Astrocyte of the spinal cord (primary cell): ENCODE results near the gene KAZN.

Experiments
- DNase-seq: peaks from one replicate; pipeline ENCODE4 v3.0.0; 2011; ENCODE audit warnings: low read depth, low spot score
- H3K4me3 ChIP-seq: 2 replicates; pipeline ENCODE4 v1.5.1; 2011; ENCODE audit warnings: low read depth, mild to moderate bottlenecking, low read length, moderate library complexity
- in situ Hi-C: cut with HindIII; loops from 2 replicates; pipeline ENCODE4 v1.10.0; 2017; ENCODE audit warnings: low sequenced_read_pairs
- TF ChIP-seq, protein P1 (sequence below): IDR thresholded peaks from 2 replicates; pipeline ENCODE4 v1.5.1; 2012; ENCODE audit warnings: low read depth, mild to moderate bottlenecking, low read length, inconsistent platforms

The KAZN gene

DNA sequence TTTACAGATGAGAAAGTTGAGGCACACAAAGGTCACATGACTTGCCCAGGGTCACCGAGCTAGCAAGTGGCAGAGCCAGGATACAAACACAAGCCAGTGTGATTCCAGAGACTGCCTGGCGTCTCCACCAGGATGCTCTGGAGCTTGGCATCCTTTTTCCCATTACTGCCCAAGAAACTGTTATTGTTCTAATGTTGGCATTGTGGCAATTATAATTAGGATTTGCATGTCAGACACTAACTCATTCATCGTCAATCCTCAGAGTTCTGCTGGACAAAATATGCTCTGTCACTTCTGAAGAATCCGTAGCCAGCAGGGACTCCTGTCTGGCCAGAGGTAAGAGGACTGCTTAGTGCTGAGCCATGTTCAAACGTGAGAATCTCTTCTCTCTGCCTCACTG, 8.8 kb downstream of the KAZN start:
- no peak for DNase-seq
- H3K4me3 ChIP-seq = no peak overlapping the region
- in situ Hi-C loops = no loop called here
- TF ChIP-seq, protein P1, sequence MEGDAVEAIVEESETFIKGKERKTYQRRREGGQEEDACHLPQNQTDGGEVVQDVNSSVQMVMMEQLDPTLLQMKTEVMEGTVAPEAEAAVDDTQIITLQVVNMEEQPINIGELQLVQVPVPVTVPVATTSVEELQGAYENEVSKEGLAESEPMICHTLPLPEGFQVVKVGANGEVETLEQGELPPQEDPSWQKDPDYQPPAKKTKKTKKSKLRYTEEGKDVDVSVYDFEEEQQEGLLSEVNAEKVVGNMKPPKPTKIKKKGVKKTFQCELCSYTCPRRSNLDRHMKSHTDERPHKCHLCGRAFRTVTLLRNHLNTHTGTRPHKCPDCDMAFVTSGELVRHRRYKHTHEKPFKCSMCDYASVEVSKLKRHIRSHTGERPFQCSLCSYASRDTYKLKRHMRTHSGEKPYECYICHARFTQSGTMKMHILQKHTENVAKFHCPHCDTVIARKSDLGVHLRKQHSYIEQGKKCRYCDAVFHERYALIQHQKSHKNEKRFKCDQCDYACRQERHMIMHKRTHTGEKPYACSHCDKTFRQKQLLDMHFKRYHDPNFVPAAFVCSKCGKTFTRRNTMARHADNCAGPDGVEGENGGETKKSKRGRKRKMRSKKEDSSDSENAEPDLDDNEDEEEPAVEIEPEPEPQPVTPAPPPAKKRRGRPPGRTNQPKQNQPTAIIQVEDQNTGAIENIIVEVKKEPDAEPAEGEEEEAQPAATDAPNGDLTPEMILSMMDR = no peak

DNA sequence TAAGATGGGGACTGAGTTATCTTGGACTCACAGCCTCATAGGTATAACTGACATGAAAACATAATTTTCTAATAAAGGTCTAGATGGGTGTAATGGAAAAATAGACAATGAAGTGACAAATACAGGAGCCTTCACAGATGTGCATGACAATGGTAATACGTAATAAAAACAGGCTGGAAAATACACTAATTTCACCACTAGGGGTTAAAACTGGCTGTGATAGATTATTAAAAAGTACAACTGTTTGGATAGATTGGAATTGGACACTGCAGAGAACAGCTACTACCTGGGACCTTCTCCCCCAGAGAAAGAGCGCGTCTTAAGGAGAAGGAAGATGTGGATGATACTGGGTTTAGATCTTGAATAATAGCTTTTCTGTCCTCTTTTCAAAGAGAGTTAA, 9.8 kb downstream of the KAZN start:
- no peak overlapping the region for H3K4me3 ChIP-seq
- TF ChIP-seq, protein P1 = no peak
- no peak for DNase-seq
- in situ Hi-C loops = no loop called here

DNA sequence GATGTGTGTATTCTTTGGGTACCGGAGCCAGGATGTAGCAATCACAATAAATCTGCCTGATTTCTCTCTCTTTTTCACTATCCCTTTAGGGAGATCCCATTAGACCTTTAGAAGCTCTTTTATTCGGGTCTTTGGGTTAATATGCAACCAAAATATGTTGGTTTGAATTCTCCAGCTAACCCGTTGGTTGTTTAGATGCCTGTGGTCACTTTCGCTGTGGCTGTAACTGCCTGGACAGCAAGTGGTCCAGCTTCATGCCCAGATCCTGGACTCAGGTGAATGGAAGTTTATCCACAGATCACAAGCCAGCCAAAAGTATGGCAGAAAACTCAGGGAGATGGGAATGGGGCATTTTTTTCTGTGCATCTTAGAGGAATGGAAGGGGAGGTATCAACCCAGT, 12.3 kb downstream of the KAZN start:
- no peak overlapping the region for H3K4me3 ChIP-seq
- TF ChIP-seq, protein P1 = no peak
- DNase-seq = no peak
- in situ Hi-C loops = no loop called here

DNA sequence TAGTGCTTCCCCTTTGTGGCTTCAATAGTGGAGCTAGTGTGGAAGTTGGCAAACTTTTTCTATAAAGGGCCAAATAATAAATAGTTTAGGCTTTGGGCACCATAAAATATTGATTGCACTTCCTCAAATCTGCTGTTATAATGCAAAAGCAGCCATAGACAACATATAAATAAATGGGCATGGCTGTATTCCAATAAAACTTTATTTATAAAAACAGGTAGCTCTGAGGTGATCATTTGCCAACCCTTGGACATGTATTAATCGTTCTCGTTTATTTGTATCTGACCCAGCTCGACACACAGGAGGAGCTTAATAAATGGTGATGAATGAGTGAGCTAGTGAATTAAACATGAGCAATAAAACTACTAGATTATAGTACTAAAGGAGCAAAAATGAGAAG, 13.3 kb downstream of the KAZN start:
- TF ChIP-seq, protein P1 = no peak
- no peak for DNase-seq
- in situ Hi-C loops = no loop called here
- no peak overlapping the region for H3K4me3 ChIP-seq

DNA sequence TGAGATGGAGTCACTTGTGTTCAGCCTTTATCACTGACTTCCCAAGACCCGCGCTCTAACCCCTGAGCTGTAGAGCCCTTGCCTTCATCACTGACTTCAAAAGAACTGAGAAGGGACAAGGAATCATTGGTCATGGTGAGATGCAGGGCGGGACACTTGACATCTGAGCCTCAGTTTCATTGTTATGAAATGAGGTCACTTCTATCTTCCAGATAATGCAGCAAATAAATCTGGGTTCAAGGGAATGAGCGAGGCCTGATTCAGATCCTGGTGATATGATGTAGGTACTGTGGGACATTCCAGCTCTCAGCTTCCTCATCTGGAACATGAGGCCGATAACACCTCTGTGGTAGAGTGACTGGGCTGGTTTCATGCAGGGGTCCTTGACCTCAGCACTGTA, 13.8 kb downstream of the KAZN start:
- DNase-seq = no peak
- H3K4me3 ChIP-seq = no peak overlapping the region
- in situ Hi-C loops = no loop called here
- TF ChIP-seq, protein P1 = no peak

DNA sequence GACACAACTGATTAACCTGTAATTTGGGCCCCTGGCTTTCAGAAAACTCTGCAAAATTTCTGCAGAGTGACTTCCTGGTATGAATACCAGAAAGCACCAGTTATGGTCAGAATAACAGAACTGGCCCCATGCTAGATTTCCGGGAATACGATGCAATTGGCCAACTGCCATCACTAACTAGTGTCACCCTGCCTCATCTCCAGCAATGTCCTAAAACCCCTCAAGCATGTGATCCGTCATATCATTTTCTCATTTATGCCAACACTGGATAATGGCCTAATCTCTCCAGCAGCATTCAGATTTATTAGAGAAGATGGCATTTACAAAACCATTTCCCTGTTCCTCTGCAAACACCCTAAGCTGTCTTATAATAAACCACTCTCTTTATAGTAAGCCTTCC, 15.4 kb downstream of the KAZN start:
- TF ChIP-seq, protein P1 = no peak
- in situ Hi-C loops = no loop called here
- no peak for DNase-seq

DNA sequence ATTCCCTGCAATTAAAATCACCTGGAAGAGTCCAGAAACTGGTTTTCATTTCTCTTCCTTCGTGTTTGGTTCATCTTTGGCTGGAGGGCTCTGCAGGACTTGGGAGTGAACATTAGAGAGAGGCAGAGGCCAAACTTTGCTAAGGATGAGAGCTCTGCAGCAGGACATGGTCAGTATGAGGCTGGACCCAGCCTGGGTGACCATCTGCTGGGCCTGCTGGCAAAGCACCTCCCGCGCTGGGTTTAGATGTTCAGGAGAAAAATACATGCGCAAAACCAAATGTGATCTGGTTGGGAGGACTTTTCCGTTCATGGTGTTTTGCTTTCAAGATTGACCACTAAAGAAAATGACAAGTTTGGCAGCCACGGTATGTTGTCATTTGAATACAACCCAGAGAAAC, 15.9 kb downstream of the KAZN start:
- DNase-seq = no peak
- TF ChIP-seq, protein P1 = no peak
- no peak overlapping the region for H3K4me3 ChIP-seq
- in situ Hi-C loops = no loop called here

More for the DNA sequence above, 15.4 kb downstream of the KAZN start:
- no peak overlapping the region for H3K4me3 ChIP-seq
